Daoy (cell line): Measurements from ENCODE around the gene MAN1B1. TPM values are rescaled to one million over a fixed set of nuclear protein-coding genes. Genes with fewer than 3 reads are reported as not detected.
"Not testable (repeated sequence)": the region's sequence is repeated elsewhere in the genome, so short reads cannot be mapped to it uniquely, and the experiment has no call there.

ENCODE experiments used
- DNase-seq: peaks from one replicate; pipeline ENCODE4 v3.0.0-alpha.2; 2015; ENCODE audit warnings: low read depth
- total RNA-seq: library from RNA; depleted of rRNA; stranded (reverse); fragments of >200 nt; shearing (Covaris generic); gene quantifications from 2 replicates; pipeline ENCODE4 v1.2.3, GENCODE V29; 2014

Gene MAN1B1
- total RNA-seq, 1 experiment from 2014 or later = 61.9 TPM

- DNase-seq = peak; percentile 10
Observed at GRCh38 chr9:137110147-137110910, 23.5 kb downstream of the MAN1B1 start.

GRCh38 chr9:137110911-137111787 is 24.4 kb downstream of the MAN1B1 start:
- DNase-seq = no peak

GRCh38 chr9:137111788-137112563 is 25.2 kb downstream of the MAN1B1 start:
- no peak for DNase-seq

- DNase-seq = no peak
Observed at GRCh38 chr9:137112564-137113384, 26.0 kb downstream of the MAN1B1 start.

GRCh38 chr9:137113385-137114159 is 26.8 kb downstream of the MAN1B1 start:
- DNase-seq = peak; percentile 12

GRCh38 chr9:137114220-137114612 is 27.4 kb downstream of the MAN1B1 start:
- no peak for DNase-seq

GRCh38 chr9:137114613-137115393 is 28.0 kb downstream of the MAN1B1 start, which contains the start of gene DPP7:
Gene DPP7, minus strand, starts transcription at chr9:137114733. Its CDS starts 20 bp downstream, at chr9:137114713.
- DNase-seq = peak; percentile 79

GRCh38 chr9:137115394-137116026 is 28.7 kb downstream of the MAN1B1 start:
- peak; percentile 17 for DNase-seq

- DNase-seq = no peak
Observed at GRCh38 chr9:137116027-137116507, 29.3 kb downstream of the MAN1B1 start.

- peak; percentile 17 for DNase-seq
Observed at GRCh38 chr9:137116728-137117127, 29.9 kb downstream of the MAN1B1 start.

GRCh38 chr9:137117269-137117731 is 30.5 kb downstream of the MAN1B1 start:
- no peak for DNase-seq

- DNase-seq = not testable (repeated sequence)
Observed at GRCh38 chr9:137118092-137118603, 31.4 kb downstream of the MAN1B1 start.

GRCh38 chr9:137121927-137122795 is 35.4 kb downstream of the MAN1B1 start:
- not testable (repeated sequence) for DNase-seq

- not testable (repeated sequence) for DNase-seq
Observed at GRCh38 chr9:137122796-137123467, 36.1 kb downstream of the MAN1B1 start.

GRCh38 chr9:137123468-137123837 is 36.7 kb downstream of the MAN1B1 start:
- DNase-seq = no peak

- not testable (repeated sequence) for DNase-seq
Observed at GRCh38 chr9:137123952-137124462, 37.2 kb downstream of the MAN1B1 start.

GRCh38 chr9:137126786-137127185 is 40.0 kb downstream of the MAN1B1 start:
- DNase-seq = no peak
